ENCODE results near the gene ZBTB46. TPM values are rescaled to one million over a fixed set of nuclear protein-coding genes. Genes with fewer than 3 reads are reported as not detected.

ZBTB46 gene
- total RNA-seq, 4 donors from 2014 or later = 11.1 to 65.3 (median 17.8) TPM

GRCh38 chr20:63751471-63752271 is 79.4 kb downstream of the ZBTB46 start:
- TF ChIP-seq CTCF (IDR thresholded peaks at IDR 0.05) = no peak
- DNase-seq (ENCODE audit: low spot score) (no peak), ATAC-seq (ENCODE audit: low FRiP score) (no peak)

GRCh38 chr20:63750807-63751470 is 80.1 kb downstream of the ZBTB46 start:
- no peak for ATAC-seq (ENCODE audit: low FRiP score)
- TF ChIP-seq CTCF (IDR thresholded peaks at IDR 0.05) = no peak
- DNase-seq (ENCODE audit: low spot score) = no peak

- DNase-seq (ENCODE audit: low spot score) = no peak
- TF ChIP-seq CTCF (IDR thresholded peaks at IDR 0.05) = no peak
- no peak for ATAC-seq (ENCODE audit: low FRiP score)
Measured at GRCh38 chr20:63749597-63750508, 81.2 kb downstream of the ZBTB46 start.

GRCh38 chr20:63748934-63749270 is 82.2 kb downstream of the ZBTB46 start:
- TF ChIP-seq CTCF (IDR thresholded peaks at IDR 0.05) = no peak
- ATAC-seq (ENCODE audit: low FRiP score) (no peak), DNase-seq (ENCODE audit: low spot score) (no peak)

- no peak for TF ChIP-seq CTCF (IDR thresholded peaks at IDR 0.05)
- ATAC-seq (ENCODE audit: low FRiP score) (no peak), DNase-seq (ENCODE audit: low spot score) (no peak)
Measured at GRCh38 chr20:63748070-63748933, 82.8 kb downstream of the ZBTB46 start.

GRCh38 chr20:63747622-63748069 is 83.4 kb downstream of the ZBTB46 start:
- no peak for TF ChIP-seq CTCF (IDR thresholded peaks at IDR 0.05)
- no peak for DNase-seq (ENCODE audit: low spot score)
- ATAC-seq (ENCODE audit: low FRiP score) = no peak
